NCI-H2196 (cell line): ENCODE results near the gene MERTK.
"Not testable (repeated sequence)": the region's sequence is repeated elsewhere in the genome, so short reads cannot be mapped to it uniquely, and the experiment has no call there.

Source experiments
- DNase-seq: peaks from one replicate; lab custom pipeline; 2025; ENCODE audit not compliant: unreplicated experiment; lab: John Stamatoyannopoulos, UW

MERTK gene

DNA sequence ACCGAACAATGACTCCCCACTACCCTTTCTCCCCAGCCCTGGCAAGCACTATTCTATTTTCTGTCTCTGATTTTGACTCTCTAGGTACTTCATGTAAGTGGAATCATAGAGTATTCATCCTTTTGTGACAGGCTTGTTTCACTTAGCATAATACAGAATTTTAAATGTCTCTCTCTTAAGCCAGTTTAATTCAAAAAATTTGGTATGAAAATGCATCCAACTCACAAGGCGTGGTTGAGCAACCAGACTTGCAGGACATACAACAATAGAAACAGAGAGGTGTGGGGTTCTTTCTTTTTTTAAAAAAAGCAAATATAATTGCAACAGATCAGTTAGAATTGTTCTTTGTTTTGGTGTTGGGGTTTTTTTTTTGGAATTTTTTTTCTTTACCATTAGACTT, 109.1 kb downstream of the MERTK start:
- no peak for DNase-seq

GRCh38 chr2:112008910-112009485, 110.6 kb downstream of the MERTK start:
- DNase-seq: no peak

- DNase-seq: no peak
Observed at GRCh38 chr2:112010751-112011150, 112.3 kb downstream of the MERTK start.

- no peak for DNase-seq
Observed at GRCh38 chr2:112012556-112012955, 114.1 kb downstream of the MERTK start.

- DNase-seq: no peak
Observed at GRCh38 chr2:112018846-112019245, 120.4 kb downstream of the MERTK start.

DNA sequence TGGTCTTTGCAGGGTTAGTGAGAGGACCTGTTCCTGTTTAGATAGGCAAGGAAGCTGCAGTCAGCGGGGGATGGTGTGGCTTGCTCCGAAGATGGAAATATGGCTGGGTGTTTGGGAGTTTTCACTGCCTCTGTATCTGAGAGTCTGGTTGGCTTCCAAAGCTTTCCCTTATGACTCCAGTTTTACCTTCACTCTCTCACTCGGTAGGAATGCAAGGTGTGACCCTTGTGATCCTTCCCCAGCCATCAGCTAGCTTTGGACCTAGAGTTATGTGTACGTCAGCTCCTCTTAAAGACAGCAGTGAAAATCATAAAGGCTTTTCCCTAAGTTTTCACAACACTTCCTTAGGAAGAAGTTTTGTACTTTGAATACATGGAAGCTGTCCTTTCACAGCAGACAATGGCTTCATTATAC, 121.2 kb downstream of the MERTK start:
- DNase-seq: no peak

- DNase-seq: no peak
Observed at GRCh38 chr2:112020561-112020960, 122.2 kb downstream of the MERTK start.

GRCh38 chr2:112021290-112021689, 122.9 kb downstream of the MERTK start:
- DNase-seq: no peak

GRCh38 chr2:112021781-112022231, 123.4 kb downstream of the MERTK start:
- DNase-seq: peak; percentile 19

- DNase-seq: no peak
Observed at GRCh38 chr2:112023707-112024106, 125.3 kb downstream of the MERTK start.

GRCh38 chr2:112024231-112024630, 125.8 kb downstream of the MERTK start:
- DNase-seq: no peak

DNA sequence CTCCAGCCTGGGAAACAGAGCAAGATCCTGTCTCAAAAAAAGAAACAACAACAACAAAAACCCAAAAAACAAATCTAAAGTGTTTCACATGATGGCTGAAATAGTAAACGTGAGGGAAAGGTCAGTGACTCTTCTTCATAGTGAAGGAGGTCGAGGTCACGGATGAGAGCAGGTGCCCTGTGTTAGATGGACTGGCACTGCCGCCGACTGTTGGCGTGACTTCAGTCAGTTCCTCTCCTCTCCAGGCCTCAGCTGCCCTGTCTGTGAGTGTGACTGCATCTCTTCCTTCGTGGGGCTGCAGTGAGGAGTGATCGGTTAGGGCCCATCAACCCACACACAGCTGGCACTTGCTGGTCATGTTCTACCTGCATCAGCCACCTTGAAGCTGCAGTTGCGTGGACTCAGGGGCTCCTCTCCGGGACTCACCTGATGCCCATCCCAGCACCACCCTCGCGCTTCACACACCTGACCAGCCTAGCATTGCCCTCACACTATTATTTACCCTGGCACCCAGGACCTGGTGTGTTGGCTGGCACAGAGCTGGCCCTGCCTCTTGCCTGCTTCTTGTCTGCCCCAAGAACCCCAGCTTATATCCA, 126.6 kb downstream of the MERTK start:
- no peak for DNase-seq

GRCh38 chr2:112026509-112026908, 128.1 kb downstream of the MERTK start:
- no peak for DNase-seq

DNA sequence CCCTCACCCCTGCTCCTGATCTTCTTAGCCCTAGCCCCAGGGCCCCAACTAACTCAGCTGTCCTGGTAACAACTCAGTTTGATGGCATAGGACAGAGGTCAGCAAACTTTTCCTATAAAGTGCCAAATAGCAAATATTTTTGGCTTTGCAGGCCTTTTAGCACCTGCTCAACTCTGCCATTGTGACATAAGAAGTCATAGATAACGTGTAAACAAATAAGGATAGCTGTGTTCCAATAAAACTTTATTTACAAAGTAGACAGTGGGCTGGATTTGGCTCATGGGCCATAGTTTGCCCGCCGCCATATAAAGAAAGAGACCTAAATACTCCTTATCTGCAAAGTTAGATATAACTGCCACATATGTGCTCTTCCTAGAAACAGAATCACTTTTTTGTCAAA, 129.4 kb downstream of the MERTK start:
- no peak for DNase-seq

DNA sequence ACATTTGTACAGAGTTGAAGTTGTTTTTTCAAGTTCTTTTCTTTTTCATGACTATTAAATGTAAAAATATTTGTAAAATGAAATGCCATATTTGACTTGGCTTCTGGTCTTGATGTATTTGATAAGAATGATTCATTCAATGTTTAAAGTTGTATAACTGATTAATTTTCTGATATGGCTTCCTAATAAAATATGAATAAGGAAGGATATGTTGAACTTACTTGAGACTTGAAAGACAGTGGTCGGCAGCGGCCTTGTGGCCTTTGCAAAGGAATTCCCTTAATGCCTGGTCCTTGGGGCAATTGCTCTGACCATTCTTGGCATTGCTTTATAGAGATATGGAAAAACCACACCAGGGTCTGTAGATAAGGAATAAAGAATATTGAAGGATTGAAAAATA, 130.8 kb downstream of the MERTK start:
- no peak for DNase-seq

DNA sequence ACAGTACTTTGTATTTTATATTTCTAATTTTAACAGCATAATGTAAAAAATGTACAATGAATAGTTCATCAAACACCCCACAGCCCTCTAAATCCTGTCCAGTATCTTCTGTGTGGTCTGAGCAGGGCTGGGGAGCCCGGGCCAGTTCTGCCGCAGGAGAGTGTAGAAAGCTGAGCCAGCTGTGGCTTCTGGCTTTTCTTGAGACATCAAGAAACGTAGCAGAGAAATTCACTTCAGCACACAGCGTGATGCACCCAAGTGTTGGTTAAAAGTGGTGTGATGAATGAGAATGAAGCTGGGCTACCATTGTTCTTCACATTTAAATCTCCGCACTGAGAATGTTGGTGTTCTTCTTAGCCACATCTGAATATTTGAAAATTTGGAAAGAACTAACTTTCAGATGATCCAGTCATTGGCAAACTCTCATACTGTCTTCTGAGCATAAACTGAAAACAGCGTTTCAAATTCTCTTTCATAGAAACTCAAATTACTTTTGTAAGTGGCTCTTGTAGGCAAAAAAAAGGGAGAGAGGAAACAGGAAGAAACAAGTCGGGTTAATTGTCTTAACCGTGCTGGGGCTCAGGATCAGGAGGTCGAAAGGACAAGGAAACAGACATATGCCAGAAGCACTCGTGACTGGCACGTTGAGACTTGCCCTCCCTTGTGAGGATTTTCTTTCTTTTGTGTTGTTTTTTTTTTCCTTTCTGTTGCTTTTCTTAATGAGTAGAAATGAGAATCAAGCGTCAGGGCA, 133.2 kb downstream of the MERTK start:
- DNase-seq: peak; percentile 64

- peak; percentile 64 for DNase-seq
Observed at GRCh38 chr2:112032224-112032586, 133.8 kb downstream of the MERTK start.

GRCh38 chr2:112032689-112033465, 134.5 kb downstream of the MERTK start:
- peak; percentile 66 for DNase-seq

- DNase-seq: peak; percentile 19
Observed at GRCh38 chr2:112033600-112033999, 135.2 kb downstream of the MERTK start.

DNA sequence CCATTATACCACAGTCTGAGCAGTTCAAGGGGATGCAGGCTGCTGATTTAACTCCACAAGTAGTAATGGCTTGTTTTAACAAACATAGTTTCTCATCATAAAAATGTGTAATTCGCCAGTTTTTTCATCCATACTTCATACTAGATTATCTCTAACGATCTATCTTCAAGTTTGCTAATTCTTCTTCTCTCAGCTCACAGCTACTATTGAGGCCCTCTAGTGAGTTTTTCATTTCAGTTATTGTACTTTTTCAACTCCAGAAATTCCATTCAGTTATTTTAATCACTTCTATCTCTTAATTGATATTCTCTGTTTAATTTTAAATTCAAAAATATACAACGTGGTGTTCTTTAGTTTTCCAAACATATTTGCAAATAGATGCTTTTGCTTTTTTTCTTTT, 136.5 kb downstream of the MERTK start:
- no peak for DNase-seq

DNA sequence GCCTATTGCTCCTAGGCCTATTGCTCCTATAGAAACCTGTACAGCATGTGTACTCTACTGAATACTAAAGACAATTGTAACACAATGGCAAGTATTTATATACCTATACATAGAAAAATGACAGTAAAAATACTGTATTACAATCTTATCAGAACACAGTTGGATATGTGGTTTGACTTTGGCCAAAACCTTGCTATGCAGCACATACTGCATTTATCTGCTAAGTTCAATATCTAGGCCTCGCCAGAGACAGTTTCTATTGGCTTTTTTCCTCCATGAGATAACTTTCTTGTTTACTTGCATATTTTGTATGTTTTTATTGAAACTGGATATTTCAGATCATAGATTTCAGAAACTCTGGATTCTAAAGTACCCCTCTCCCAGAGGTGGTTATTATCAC, 137.4 kb downstream of the MERTK start:
- DNase-seq: no peak

DNA sequence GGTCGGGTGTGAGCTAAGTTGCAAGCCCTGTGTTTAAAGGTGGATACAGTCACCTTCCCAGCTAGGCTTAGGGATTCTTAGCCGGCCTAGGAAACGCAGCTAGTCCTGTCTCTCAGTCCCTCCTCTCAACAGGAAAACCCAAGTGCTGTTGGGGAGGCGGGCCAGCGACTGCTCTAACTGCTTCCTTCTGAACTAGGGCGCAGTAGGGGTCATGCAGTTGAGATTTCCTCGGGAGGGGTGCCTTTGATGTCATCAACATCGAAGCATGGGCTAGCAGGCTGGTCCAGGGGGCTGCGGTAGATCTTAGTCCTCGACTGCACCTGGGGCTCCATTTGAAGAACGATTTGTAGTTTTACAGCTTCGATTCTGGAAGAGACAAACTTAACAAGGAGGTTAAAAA, 141.1 kb downstream of the MERTK start:
- DNase-seq: not testable (repeated sequence)
